ENCODE data around the gene SLC16A12.

DNA sequence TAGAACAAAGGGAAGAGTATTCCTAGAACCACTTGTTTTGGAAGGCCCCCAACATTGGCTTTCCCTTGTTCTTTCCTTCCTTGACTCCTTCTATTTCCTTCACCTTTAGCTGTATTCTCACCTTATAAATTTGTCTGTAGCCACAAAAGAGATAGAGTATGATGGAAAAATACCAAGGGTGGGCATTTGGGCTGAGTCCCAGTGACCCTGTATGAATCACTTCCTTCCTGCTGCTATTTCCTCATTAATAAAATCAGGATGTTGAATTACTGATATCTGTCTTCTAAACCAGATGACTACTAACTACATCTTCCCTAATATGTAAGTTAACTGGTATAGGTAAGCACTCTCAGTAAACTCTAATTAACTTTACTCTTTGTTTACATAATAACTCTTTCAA lies 65.9 kb downstream of the SLC16A12 start:
- TF ChIP-seq, protein P1, sequence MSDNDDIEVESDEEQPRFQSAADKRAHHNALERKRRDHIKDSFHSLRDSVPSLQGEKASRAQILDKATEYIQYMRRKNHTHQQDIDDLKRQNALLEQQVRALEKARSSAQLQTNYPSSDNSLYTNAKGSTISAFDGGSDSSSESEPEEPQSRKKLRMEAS (IDR thresholded peaks at IDR 0.05; ENCODE audit: insufficient read depth, insufficient read length) = no peak
- no peak for TF ChIP-seq POLR2A (IDR thresholded peaks at IDR 0.05; ENCODE audit: low read depth, low read length)

All from endothelial cell of umbilical vein (primary cell).